SK-N-SH (cell line): ENCODE measurements around the gene MEIS2. TPM values are rescaled to one million over a fixed set of nuclear protein-coding genes. Genes with fewer than 3 reads are reported as not detected.

Source experiments
- CTCF ChIA-PET: fragments of 300-600, 350-600 bp; formaldehyde crosslinking; extraction: SDS; loops from one replicate; lab custom pipeline; 2021; lab: Yijun Ruan, JAX
- POLR2A ChIA-PET: fragments of 350-600 bp; sonication (Branson Sonifier 250); formaldehyde crosslinking; extraction: SDS; loops from one replicate; lab custom pipeline; 2020; ENCODE audit warnings: antibody characterized with exemption, inconsistent platforms; lab: Yijun Ruan, JAX
- DNase-seq: peaks from one replicate; pipeline ENCODE4 v3.0.0; 2012
- H2AFZ ChIP-seq: fragments of 200-600 bp; sonication (generic); 2 replicates; pipeline ENCODE4 v1.8.1; 2016; ENCODE audit warnings: antibody characterized with exemption, mild to moderate bottlenecking, low read depth
- H3F3A ChIP-seq: fragments of 200-600 bp; sonication (generic); replicated peaks from 2 replicates; pipeline ENCODE3; 2016; ENCODE audit warnings: antibody characterized with exemption, mild to moderate bottlenecking; ENCODE audit not compliant: insufficient read depth
- H3K27ac ChIP-seq, 2 experiments: fragments of 200-500 bp in 1 of 2; fragments of 200-600 bp in 1 of 2; sonication (Bioruptor generic) in 1 of 2; sonication (generic), shearing (Covaris generic) in 1 of 2; 2 replicates each; pipeline versions ENCODE4 v1.5.1 to v1.6.1; 2014 to 2016; ENCODE audit warnings: low read depth in 2 of 2, inconsistent platforms in 1 of 2, low read length in 1 of 2, mild to moderate bottlenecking in 1 of 2, mixed read lengths in 1 of 2
- H3K27me3 ChIP-seq: fragments of 200-600 bp; sonication (generic), shearing (Covaris generic); 2 replicates; pipeline ENCODE4 v1.6.1; 2016; ENCODE audit warnings: mixed run types; ENCODE audit not compliant: insufficient read depth
- H3K36me3 ChIP-seq, 2 experiments: fragments of 200-500 bp in 1 of 2; fragments of 200-600 bp in 1 of 2; sonication (Bioruptor generic) in 1 of 2; sonication (generic) in 1 of 2; replicated peaks in 1 of 2; 2 replicates each; pipeline versions ENCODE3 to v1.5.1; 2014 to 2016; ENCODE audit warnings: low read length in 1 of 2, mild to moderate bottlenecking in 1 of 2; ENCODE audit not compliant: insufficient read depth in 2 of 2, control insufficient read depth in 1 of 2
- H3K4me1 ChIP-seq, 2 experiments: fragments of 200-500 bp in 1 of 2; fragments of 200-600 bp in 1 of 2; sonication (Bioruptor generic) in 1 of 2; sonication (generic), shearing (Covaris generic) in 1 of 2; 2 replicates each; pipeline versions ENCODE4 v1.5.1 to v1.6.1; 2014 to 2016; ENCODE audit warnings: low read depth in 1 of 2, low read length in 1 of 2, mixed run types in 1 of 2; ENCODE audit not compliant: insufficient read depth in 2 of 2, control insufficient read depth in 1 of 2
- H3K4me2 ChIP-seq: fragments of 200-600 bp; sonication (generic), shearing (Covaris generic); 2 replicates; pipeline ENCODE4 v1.6.1; 2017; ENCODE audit warnings: mixed run types
- H3K4me3 ChIP-seq, 2 experiments: fragments of 200-500 bp in 1 of 2; fragments of 200-600 bp in 1 of 2; sonication (Bioruptor generic) in 1 of 2; sonication (generic), shearing (Covaris generic) in 1 of 2; 2 replicates each; pipeline versions ENCODE4 v1.5.1 to v1.8.1; 2014 to 2016; ENCODE audit warnings: low read depth in 2 of 2, inconsistent platforms in 1 of 2, low read length in 1 of 2, mild to moderate bottlenecking in 1 of 2, mixed read lengths in 1 of 2, moderate library complexity in 1 of 2
- H3K79me2 ChIP-seq: fragments of 200-600 bp; sonication (generic); 2 replicates; pipeline ENCODE4 v1.8.1; 2017; ENCODE audit warnings: mild to moderate bottlenecking; ENCODE audit not compliant: insufficient read depth
- H3K9ac ChIP-seq: fragments of 200-600 bp; sonication (generic); 2 replicates; pipeline ENCODE4 v1.6.1; 2017; ENCODE audit warnings: mixed run types
- H3K9me2 ChIP-seq: fragments of 200-600 bp; sonication (generic); 2 replicates; pipeline ENCODE4 v1.6.1; 2017; ENCODE audit warnings: mixed run types
- H3K9me3 ChIP-seq: fragments of 200-600 bp; sonication (generic); 2 replicates; pipeline ENCODE4 v1.6.1; 2017; ENCODE audit warnings: mixed run types, mild to moderate bottlenecking, moderate library complexity
- H4K20me1 ChIP-seq: fragments of 200-600 bp; sonication (generic); 2 replicates; pipeline ENCODE4 v1.6.1; 2017; ENCODE audit warnings: mild to moderate bottlenecking, mixed run types; ENCODE audit not compliant: insufficient read depth
- CTCF ChIP-seq: fragments of 200-600 bp; sonication (generic); IDR thresholded peaks from 2 replicates; pipeline ENCODE4 v1.6.1; 2017; ENCODE audit warnings: antibody characterized with exemption, mild to moderate bottlenecking, moderate library complexity
- EZH2phosphoT487 ChIP-seq: fragments of 200-600 bp; sonication (generic); IDR thresholded peaks from 2 replicates; pipeline ENCODE4 v1.6.1; 2017; ENCODE audit warnings: low read depth, mixed run types, mild to moderate bottlenecking, antibody characterized with exemption, moderate library complexity, borderline replicate concordance
- FOSL2 ChIP-seq: IDR thresholded peaks from 2 replicates; pipeline ENCODE4 v1.4.0; 2012; ENCODE audit warnings: low read depth, mild to moderate bottlenecking, moderate library complexity, borderline replicate concordance
- FOXM1 ChIP-seq: IDR thresholded peaks from 2 replicates; pipeline ENCODE4 v1.4.0; 2012; ENCODE audit warnings: low read depth, mild to moderate bottlenecking
- GABPA ChIP-seq: IDR thresholded peaks from 2 replicates; pipeline ENCODE4 v1.4.0; 2012; ENCODE audit warnings: low read depth, mild to moderate bottlenecking
- GATA2 ChIP-seq: sonication (generic); formaldehyde crosslinking; IDR thresholded peaks from 2 replicates; pipeline ENCODE4 v1.5.0; 2020; ENCODE audit warnings: mild to moderate bottlenecking, missing genetic modification reagents
- MEF2A ChIP-seq: IDR thresholded peaks from 2 replicates; pipeline ENCODE4 v1.4.0; 2012; ENCODE audit warnings: low read depth, borderline replicate concordance
- NFIC ChIP-seq: IDR thresholded peaks from 2 replicates; pipeline ENCODE4 v1.4.0; 2012; ENCODE audit warnings: borderline replicate concordance
- SIN3A ChIP-seq: IDR thresholded peaks from 2 replicates; pipeline ENCODE4 v1.6.1; 2012; ENCODE audit warnings: low read depth, mild to moderate bottlenecking, low read length, moderate library complexity, borderline replicate concordance
- TCF12 ChIP-seq: IDR thresholded peaks from 2 replicates; pipeline ENCODE4 v1.4.0; 2012
- USF2 ChIP-seq: fragments of 150-350 bp; IDR thresholded peaks from 2 replicates; pipeline ENCODE4 v1.6.1; 2017; ENCODE audit warnings: antibody characterized with exemption, low read length, low read depth, borderline replicate concordance
- WGBS: methylation state at CpG from one replicate; pipeline ENCODE4 v1.1.6; 2017; ENCODE audit warnings: low lambda C conversion rate; 5-methylcytosine and 5-hydroxymethylcytosine counted together
- polyA plus RNA-seq, 3 experiments: library from polyadenylated mRNA; depleted of rRNA; stranded (reverse); fragments of >200 nt; gene quantifications; 2 replicates each; pipeline ENCODE4 v1.2.3, GENCODE V29; 2012
- TF ChIP-seq, protein P1 (sequence below): IDR thresholded peaks from 2 replicates; pipeline ENCODE4 v1.4.0; 2012; ENCODE audit warnings: low read depth, borderline replicate concordance
- TF ChIP-seq, protein P2 (sequence below): IDR thresholded peaks from 2 replicates; pipeline ENCODE4; 2012
- TF ChIP-seq, protein P3 (sequence below): fragments of 150-350 bp; IDR thresholded peaks from 2 replicates; pipeline ENCODE4 v1.6.1; 2016; ENCODE audit warnings: mild to moderate bottlenecking, low read depth, low read length

The MEIS2 gene
- polyA plus RNA-seq, 1 of the 3 experiments (the other 2 are of a cell fraction) = 146 TPM

DNA sequence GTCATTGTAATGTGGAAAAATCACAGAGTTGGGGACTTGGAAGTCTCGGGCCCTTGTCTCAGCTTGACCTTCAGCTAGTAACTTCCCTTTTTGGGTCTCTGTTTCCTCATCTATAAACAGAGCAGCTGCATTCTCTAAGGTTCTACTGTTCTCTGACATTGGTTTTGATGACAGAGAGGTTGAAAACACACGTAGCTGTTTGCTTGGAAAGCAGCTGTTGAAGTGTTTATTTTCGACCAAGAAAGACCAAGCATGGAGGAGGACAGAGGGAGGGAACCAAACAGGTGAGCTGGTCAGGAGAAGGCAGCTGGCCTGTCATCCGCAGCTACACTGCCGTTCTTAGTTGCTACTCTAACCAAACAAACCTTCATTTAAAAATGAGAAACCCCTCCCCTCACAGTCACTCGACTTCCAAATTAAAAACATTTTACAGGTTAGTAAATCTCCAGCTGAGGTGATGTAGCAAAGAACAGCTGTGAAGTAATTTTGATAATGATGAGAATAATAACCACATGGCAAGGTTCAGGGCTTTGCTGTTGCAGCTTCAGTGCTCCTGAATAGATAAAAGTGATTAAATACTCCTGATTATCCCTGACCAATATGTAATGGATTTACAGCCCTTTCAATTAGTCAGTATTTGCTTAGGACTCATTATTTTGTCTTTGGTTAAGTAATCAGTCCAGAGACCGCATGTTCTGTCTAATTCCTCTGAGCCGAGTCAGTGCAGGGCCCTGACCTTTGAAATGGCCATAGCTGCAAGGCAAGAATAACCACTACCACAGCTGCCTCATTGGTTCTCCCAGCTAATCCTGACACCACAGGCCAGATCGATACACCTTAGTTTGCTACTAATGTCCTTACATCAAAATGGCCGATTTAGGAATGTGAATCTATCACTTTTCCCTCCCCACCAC is 65.3 kb downstream of the MEIS2 start:
- ChIA-PET CTCF (interaction anchor here (1.1 to 1.3 kb wide), 2 partner anchors 9 to 845 kb away, joined by 3 to 4 read pairs; no protein-coding TSS in a partner anchor), POLR2A (interaction anchor here (0.5 kb wide), 1 partner anchor 35 kb away, joined by 3 read pairs; no protein-coding TSS in a partner anchor)
- H3K79me2 ChIP-seq = peaks cover 82% of the 10 kb centered on the region
- no peak for TF ChIP-seq FOSL2
- TF ChIP-seq FOXM1 = no peak
- TF ChIP-seq MEF2A = no peak
- no peak for TF ChIP-seq SIN3A
- TF ChIP-seq, protein P1, sequence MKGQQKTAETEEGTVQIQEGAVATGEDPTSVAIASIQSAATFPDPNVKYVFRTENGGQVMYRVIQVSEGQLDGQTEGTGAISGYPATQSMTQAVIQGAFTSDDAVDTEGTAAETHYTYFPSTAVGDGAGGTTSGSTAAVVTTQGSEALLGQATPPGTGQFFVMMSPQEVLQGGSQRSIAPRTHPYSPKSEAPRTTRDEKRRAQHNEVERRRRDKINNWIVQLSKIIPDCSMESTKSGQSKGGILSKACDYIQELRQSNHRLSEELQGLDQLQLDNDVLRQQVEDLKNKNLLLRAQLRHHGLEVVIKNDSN = no peak
- TF ChIP-seq GABPA = no peak
- no peak for TF ChIP-seq TCF12
- TF ChIP-seq CTCF = no peak
- no peak overlapping the region for H3K4me3 ChIP-seq
- H3K27ac ChIP-seq = peak overlapping the region in 1 of 2 experiments; percentile 48; a peak in 2 of 4 replicates
- H3K9me2 ChIP-seq = no peaks in the 10 kb centered on the region
- H3K27me3 ChIP-seq = no peaks in the 10 kb centered on the region
- no peak for DNase-seq
- H4K20me1 ChIP-seq = peaks cover 48% of the 10 kb centered on the region; the same call in 1 of the 2 replicates
- 63% methylated on average over 10 of the region's 10 CpGs for WGBS
- no peak overlapping the region for H2AFZ ChIP-seq
- H3K4me2 ChIP-seq = no peak overlapping the region
- peaks cover 12 to 52% of the 10 kb centered on the region in 2 experiments; a peak in 3 of 4 replicates for H3K4me1 ChIP-seq
- H3F3A ChIP-seq = peaks cover 35% of the 10 kb centered on the region
- H3K9me3 ChIP-seq = no peaks in the 10 kb centered on the region
- H3K36me3 ChIP-seq = peaks cover 76 to 87% of the 10 kb centered on the region in 2 experiments
- no peak overlapping the region for H3K9ac ChIP-seq

GRCh38 chr15:37034392-37034791 is 66.0 kb downstream of the MEIS2 start:
- no peaks in the 10 kb centered on the region for H3K9me3 ChIP-seq
- peaks cover 16 to 54% of the 10 kb centered on the region in 2 experiments; a peak in 3 of 4 replicates for H3K4me1 ChIP-seq
- peaks cover 74 to 83% of the 10 kb centered on the region in 2 experiments for H3K36me3 ChIP-seq
- POLR2A ChIA-PET = no interaction called here
- peak overlapping the region in 1 of 2 experiments; percentile 48; a peak in 1 of 4 replicates for H3K27ac ChIP-seq
- peaks cover 82% of the 10 kb centered on the region for H3K79me2 ChIP-seq
- H3K27me3 ChIP-seq = no peaks in the 10 kb centered on the region
- no peaks in the 10 kb centered on the region for H3K9me2 ChIP-seq
- H2AFZ ChIP-seq = no peak overlapping the region
- 98% methylated on average over 7 of the region's 7 CpGs for WGBS
- H3K9ac ChIP-seq = no peak overlapping the region
- CTCF ChIA-PET = no interaction called here
- peaks cover 54% of the 10 kb centered on the region for H4K20me1 ChIP-seq
- no peak overlapping the region for H3K4me3 ChIP-seq
- H3F3A ChIP-seq = peaks cover 35% of the 10 kb centered on the region
- H3K4me2 ChIP-seq = no peak overlapping the region
- DNase-seq = no peak
- TF ChIP-seq, protein P2, sequence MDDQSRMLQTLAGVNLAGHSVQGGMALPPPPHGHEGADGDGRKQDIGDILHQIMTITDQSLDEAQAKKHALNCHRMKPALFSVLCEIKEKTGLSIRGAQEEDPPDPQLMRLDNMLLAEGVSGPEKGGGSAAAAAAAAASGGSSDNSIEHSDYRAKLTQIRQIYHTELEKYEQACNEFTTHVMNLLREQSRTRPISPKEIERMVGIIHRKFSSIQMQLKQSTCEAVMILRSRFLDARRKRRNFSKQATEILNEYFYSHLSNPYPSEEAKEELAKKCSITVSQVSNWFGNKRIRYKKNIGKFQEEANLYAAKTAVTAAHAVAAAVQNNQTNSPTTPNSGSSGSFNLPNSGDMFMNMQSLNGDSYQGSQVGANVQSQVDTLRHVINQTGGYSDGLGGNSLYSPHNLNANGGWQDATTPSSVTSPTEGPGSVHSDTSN = no peak
- TF ChIP-seq CTCF (no peak), GATA2 (CRISPR knock-in tag) (no peak), USF2 (no peak), NFIC (no peak), EZH2phosphoT487 (no peak)
- TF ChIP-seq, protein P3, sequence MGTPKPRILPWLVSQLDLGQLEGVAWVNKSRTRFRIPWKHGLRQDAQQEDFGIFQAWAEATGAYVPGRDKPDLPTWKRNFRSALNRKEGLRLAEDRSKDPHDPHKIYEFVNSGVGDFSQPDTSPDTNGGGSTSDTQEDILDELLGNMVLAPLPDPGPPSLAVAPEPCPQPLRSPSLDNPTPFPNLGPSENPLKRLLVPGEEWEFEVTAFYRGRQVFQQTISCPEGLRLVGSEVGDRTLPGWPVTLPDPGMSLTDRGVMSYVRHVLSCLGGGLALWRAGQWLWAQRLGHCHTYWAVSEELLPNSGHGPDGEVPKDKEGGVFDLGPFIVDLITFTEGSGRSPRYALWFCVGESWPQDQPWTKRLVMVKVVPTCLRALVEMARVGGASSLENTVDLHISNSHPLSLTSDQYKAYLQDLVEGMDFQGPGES = no peak
